ENCODE results near the gene TSPAN5.
"Not testable (repeated sequence)": the region's sequence is repeated elsewhere in the genome, so short reads cannot be mapped to it uniquely, and the experiment has no call there.

TSPAN5 gene

DNA sequence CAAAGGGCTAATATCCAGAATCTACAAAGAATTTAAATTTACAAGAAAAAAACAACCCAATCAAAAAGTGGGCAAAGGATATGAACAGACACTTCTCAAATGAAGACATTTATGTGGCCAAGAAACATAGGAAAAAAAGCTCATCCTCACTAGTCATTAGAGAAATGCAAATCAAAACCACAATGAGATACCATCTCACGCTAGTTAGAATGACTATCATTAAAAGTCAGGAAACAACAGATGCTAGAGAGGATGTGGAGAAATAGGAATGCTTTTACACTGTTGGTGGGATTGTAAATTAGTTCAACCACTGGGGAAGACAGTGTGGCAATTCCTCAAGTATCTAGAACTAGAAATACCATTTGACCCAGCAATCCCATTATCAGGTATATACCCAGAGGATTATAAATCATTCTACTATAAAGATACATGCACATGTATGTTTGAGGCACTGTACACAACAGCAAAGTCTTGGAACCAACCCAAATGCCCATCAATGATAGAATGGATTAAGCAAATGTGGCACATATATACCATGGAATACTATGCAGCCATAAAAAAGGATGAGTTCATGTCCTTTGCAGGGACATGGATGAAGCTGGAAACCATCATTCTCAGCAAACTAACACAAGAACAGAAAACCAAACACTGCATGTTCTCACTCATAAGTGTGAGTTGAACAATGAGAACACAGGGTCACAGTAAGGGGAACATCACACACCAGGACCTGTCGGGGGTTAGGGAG, 197.1 kb downstream of the TSPAN5 start:
- DNase-seq (ENCODE audit: low read depth, low spot score): not testable (repeated sequence)

- not testable (repeated sequence) for DNase-seq (ENCODE audit: low read depth, low spot score)
Measured at GRCh38 chr4:98457422-98457821, 201.0 kb downstream of the TSPAN5 start.

DNA sequence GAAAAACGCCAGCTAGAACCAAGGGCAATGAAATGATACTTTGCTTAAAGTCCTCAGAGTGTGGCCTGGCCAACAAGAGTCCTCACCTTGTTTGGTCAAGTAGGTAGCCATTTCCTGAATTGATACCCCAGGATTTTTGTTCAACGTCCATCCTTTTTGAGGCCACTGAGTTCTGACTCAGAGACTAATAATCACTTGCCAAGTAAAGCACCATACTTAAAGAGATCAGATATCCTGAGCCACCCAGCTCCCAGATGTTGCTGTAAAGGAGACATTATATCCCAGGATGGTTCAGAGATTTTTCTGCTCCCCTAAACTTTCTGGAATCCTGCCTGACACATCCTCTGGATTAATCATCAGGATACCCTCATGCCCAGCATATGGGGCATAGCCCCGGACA, 206.3 kb downstream of the TSPAN5 start:
- DNase-seq (ENCODE audit: low read depth, low spot score): no peak

GRCh38 chr4:98448908-98449307, 209.5 kb downstream of the TSPAN5 start:
- DNase-seq (ENCODE audit: low read depth, low spot score): no peak

GRCh38 chr4:98447648-98448047, 210.8 kb downstream of the TSPAN5 start:
- DNase-seq (ENCODE audit: low read depth, low spot score): no peak

GRCh38 chr4:98446499-98447375, 211.7 kb downstream of the TSPAN5 start:
- no peak for DNase-seq (ENCODE audit: low read depth, low spot score)

GRCh38 chr4:98444371-98444770, 214.0 kb downstream of the TSPAN5 start:
- no peak for DNase-seq (ENCODE audit: low read depth, low spot score)

DNA sequence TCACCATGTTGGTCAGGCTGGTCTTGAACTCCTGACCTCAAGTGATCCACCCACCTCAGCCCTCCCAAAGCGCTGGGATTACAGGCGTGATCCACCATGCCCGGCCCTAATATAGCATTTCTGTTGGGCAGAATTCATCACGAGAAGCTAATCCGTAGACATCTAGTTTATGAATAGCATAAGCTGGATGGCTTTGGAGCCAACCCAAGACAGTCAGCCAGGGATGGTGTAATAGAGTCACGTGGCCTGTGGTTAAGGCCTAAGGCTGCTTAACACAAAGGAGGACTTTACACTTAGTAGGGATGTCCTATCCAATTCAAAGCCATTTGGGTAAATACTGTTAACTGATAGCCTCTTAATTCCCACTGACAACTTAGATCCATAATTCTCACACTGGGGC, 223.6 kb downstream of the TSPAN5 start:
- no peak for DNase-seq (ENCODE audit: low read depth, low spot score)

- DNase-seq (ENCODE audit: low read depth, low spot score): no peak
Measured at GRCh38 chr4:98433691-98434090, 224.7 kb downstream of the TSPAN5 start.

GRCh38 chr4:98430708-98431403, 227.6 kb downstream of the TSPAN5 start:
- DNase-seq (ENCODE audit: low read depth, low spot score): no peak

GRCh38 chr4:98423009-98423408, 235.4 kb downstream of the TSPAN5 start:
- DNase-seq (ENCODE audit: low read depth, low spot score): no peak

DNA sequence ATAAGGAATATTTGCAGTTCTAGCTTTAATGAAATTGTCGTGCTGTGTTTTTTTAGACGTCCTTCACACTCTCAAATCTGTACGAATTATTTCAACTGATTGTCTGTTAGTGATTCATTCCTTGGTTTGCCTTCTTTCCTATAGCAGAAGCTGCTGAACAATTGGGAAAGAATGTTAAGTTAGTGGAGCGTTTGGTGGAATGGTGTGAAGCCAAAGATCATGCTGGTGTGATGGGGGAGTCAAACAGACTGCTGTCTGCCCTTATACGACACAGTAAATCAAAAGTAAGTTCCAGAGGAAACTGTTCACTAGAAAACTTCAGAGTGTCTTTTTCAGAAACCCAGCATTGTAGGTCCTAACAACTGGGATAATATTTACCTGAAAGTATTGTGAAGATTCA, 237.3 kb downstream of the TSPAN5 start:
- DNase-seq (ENCODE audit: low read depth, low spot score): no peak
